GM19372 (cell line): ENCODE measurements around the gene PES1.
"Not testable (repeated sequence)": the region's sequence is repeated elsewhere in the genome, so short reads cannot be mapped to it uniquely, and the experiment has no call there.

Experiments
- ATAC-seq: cut with Tn5 transposase; IDR thresholded peaks from one replicate; pipeline ENCODE4 v1.9.1; 2021; ENCODE audit warnings: mild to moderate bottlenecking, low read depth, moderate library complexity; ENCODE audit not compliant: unreplicated experiment

The PES1 gene

DNA sequence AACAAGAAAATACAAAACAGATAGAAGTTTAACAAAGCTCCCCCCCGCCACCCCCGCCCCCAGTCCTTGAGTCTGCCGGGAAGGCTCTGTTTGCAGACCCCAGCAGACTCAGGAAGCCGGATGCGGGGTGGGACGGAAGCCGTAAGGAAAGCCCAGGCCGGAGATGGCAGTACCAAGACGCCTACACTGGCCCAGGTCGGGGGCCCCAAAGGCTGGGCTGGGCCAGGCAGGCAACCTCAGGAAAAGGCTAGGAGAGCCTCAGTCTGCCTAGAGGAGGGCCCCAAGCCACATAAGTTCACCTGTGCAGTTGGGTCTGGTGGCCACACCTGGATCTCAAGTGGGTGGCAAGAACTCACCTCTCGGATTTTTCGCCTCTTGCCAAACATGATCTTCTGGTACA is 13.2 kb downstream of the PES1 start:
- no peak for ATAC-seq

DNA sequence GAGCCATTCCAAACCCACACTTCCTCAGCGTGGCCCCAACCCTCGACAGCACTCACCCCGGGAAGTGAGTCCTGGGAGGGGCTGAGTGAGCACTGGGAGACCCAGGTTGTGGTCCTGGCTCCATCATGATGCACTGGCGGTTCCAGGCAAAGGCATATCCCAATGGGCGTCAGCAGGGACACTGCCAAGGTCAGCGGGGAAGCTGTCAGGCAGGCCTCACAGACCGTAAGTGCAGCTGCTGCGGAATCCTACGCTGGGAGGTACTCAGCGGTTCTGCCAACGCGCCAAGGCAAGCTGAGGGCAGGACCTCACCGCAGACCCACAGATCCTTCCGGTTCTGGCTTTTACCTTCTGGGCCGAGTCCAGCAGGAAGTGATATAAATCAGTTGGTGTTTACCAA is 15.9 kb downstream of the PES1 start:
- ATAC-seq: no peak

DNA sequence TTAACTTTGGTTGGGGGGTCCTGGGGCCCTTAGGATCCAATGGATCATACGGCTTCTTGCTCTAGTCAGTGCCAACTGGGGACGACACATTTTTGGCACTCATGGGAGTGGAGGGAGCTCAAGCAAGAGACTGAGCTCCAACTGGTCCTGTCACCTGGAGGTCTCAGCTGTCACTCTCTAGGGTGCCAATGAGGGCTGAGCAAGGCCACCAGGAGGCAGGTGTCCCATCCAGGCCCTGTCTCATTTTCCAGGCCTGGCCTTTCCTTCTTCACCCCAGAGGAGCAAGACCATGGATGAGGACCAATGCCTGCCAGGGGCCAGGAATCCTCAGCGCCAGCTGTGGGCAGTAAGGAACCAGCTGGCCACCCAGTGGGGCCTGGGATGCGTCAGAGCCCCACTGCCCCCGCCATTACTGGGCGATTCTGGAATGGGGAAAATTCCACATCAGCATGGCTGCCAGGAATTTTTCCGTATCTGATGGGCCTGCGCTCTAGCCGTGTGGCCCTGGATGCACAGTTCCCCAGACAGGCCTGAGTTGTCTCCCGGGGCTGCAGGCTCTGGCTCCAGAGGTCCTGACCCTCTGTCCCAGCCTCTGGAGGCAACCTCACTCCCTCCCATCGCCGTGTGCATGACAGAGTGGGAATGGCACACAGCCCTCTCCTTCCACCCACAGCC is 16.6 kb downstream of the PES1 start:
- ATAC-seq: no peak

DNA sequence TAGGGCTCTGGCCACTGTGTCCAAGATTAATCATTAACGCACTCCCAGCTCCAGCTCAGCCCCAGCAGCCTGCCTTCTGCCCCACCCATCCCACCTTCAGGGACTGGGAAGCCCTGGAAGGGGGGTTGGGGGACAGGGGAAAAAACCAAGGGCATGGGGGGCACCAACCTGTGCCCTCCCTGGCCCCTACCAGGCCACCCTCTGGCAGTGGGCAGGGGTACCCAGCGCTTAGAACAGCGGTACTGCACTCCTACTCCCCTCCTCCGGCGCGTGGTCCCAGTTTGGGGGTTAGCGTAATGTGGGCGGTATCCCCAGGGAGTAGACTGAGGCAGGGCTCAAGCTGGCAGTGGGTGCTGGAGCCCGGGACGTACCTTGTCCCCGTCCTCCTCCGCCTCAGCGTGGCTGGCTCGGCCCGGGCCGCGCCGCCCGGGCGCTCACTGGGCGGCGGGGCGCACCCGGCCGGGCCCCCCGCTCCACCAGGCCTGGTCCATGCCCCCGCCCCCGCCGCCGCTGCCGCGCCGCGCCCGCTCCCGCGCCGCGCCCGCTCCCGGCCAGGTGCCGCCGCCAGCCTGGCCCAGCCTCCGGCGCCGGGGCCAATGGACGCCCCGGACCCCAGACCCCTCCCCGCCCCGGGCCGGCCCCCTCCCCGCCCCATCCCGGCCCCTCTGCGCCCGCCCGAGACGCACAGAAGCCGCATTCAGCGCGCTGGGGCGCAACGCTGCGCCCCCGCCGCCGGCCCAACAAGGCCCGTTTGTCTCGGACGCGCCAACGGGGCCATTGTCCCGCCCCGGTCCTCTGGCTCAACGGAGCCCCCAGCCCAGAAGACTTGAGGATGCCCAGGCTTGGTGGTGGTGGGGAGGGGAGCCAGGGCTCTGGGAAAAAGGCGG is 17.4 kb downstream of the PES1 start, which contains the start of gene GAL3ST1:
GAL3ST1 (minus strand) TSS at position 571 of the 887 bp plus-strand sequence. CDS start 17,273 bp downstream, outside the sequence.
- ATAC-seq: no peak

DNA sequence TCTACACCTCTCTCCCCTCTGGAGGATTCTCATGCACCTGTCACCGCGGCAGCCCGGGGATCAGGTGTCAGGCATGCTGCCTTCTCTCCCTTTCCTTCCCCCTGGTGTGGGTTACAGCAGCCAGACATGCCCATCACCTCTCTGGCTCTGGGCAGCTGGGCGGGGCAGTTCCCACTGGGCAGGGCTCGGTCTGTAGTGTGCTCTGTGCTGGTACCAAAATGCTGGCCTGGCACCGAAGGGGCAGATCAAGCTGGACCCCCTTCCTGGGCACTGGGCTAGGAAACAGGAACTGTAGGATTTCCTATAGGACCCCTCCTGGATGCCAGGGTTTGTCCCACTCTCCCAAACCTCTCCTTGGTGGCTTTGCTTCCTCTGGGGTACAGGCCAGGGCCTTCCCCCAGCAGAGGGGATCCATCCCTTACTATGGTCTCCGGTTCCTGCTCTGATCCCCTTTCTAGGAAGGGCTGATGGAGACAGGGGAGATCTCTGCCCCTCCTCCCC is 18.1 kb downstream of the PES1 start:
- no peak for ATAC-seq

DNA sequence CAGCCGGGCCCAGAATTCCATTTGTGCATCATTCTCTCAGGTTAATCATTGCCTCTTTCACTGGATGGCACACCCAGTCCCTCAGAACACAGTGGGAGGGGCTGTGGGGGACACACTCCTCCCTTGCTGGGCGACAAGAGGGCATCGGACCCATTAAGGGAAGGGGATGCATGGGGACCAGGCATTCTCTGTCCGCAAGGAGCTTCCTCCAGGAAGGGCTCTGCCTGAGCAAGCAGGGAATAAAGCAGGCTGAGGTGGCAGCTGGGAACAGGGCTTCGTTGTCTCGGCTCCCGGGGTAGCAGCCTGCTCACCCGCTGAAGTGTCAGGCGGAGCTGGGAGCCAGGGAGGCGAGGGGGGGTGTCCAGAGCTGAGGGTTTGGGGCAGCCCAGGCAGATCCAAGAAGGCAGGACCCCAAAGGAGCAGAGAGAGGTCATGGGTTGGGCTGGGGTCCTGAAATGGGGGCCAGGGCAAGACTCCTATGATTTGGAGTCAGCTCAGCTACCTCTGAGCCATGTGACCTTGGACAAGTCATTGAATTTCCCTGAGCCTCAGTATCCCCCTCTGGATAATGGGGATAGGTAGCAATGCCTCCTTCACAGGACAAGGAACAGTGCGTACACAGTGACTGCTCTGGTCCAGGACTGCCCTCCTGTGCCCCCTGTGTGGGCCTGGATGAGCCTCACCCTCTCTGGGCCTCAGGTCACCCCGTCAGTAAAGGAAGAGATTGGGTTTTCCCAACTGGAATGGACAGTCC is 18.7 kb downstream of the PES1 start:
- ATAC-seq: no peak

DNA sequence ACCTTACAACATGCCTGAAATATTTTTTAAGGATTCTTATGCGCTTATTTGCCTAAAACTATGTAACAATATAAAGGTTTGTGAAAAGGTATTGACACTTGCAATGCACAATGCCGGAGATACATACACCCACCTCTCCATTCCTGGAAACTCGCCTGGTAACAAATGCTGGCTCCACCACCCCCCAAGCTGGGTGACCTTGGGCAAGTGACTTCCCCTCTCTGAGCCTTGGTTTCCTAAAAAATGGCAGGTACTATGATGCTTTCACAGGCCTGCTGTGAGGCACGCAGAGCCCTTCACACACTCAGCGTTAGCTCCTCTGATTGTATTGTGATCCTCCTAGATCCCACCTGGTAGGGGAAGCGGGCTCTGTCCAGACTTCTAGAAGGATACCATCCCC is 19.5 kb downstream of the PES1 start:
- no peak for ATAC-seq

DNA sequence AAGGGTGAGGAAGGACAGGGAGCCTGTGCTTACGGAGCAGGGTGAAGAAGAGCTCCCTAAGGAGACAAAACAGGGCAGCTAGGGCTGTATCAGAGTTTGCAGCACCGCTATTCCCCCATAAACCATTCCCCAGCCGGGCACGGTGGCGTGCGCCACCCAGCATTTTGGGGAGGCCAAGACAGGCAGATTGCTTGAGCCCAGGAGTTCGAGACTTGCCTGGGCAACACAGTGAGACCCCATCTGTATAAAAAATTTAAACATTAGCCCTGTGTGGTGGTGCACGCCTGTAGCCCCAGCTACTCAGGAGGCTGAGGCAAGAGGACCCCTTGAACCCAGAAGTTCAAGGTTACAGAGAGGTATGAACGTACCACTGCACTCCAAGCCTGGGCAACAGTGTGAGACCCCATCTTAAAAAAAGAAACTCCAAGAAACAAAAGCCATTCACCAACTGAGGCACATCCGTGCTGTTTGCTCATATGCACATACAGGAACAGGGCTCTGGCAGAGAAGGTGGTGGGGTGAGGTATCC is 22.0 kb downstream of the PES1 start:
- ATAC-seq: no peak

DNA sequence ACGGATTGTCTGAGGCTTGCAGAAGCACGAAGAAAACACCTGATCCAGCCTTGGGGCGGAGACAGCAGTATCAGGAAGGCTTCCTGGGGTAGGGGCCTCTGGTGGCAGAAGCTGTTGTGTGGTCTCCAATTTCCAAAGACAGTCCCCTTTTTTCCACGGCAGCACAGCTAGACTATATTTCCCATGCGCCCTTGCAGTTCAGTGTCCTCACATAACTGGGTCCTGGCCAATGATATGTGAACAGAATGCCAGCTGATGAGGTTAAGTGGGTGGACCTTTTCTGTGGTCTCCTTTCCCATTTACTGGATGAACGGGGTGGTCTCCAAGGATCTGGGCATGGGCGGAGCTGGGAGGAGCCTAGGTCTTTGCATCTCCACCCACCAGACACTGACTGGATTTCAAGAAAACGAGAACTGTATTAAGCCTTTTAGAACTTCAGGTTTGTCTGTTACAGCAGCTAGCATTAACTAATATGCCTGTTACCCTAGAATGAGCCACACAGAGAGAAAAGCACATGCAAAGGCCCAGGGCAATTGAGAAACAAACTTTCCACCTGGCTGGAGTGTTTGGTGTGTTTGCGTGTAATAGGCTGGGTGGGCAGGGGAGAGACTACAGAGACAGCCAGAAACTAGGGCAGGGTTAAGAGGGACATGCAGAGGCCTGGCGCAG is 23.4 kb downstream of the PES1 start:
- no peak for ATAC-seq

DNA sequence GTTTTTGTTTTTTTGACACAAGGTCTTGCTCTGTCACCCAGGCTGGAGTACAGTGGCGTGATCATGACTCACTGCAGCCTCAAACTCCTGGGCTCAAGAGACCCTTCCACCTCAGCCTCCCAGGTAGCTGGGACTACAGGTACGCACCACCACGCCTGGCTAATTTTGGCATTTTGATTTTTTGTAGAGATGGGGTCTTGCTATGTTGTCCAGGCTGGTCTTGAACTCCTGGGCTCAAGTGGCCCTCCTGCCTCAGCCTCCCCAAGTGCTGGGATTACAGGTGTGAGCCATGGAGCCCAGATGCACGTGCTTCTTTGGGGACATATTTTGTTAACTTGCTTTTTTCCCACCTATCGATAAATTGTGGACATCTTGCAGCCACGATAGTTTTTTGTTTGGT is 24.4 kb downstream of the PES1 start:
- ATAC-seq: not testable (repeated sequence)

DNA sequence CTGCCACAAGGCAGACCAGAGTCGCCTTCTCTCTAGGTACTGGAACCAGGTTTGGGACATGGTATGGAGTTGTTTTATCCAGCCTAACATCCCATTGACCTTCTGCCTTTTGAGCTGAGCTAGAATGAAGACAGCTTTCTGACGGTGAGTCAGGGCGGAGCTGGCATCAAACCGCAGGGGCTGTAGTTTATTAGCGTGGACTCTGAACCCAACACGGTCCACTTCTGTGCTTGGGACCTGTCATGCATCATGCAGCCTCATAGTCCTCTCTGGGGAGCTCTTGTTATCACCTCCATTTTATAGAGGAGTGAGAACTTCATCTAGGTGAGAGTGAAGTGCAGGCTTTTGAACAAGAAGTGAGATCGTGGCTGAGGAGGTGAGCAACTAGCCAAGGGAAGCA is 25.6 kb downstream of the PES1 start:
- ATAC-seq: no peak

DNA sequence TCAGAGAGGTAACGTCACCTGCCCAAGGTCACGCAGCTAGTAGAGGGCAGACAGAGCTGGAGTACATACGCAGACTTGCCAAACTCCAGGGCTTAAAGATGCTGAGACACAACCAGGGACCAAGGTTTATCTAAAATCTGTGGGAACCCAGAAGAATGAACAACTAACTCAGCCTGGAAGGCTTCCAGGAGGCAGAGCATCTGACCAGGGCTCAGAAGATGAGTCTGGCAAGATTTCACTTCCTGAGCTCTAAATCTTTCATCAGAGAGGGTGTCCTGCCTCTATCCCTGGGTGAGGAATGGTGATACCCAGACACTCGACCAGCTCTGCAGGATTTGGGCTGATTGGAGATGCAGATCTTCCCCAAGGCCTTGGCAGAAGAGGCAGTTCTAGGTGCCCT is 26.4 kb downstream of the PES1 start:
- no peak for ATAC-seq

DNA sequence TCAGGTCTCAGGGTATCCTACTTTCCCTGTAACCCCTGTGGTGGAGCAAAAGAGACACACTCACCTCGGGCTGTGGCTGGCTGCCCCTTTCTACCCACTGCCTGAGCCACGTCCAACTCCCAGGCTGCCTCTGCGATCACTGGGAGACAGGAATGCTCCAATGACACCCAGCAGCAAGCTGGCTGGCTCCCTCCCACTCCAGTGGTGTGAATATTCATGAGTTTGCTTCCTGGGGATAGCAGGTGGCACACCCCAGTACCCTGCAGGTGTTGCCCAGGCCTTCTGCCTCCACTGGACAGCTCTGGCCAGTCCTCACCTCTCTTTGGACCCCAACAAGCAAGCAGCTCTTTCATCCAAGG is 27.0 kb downstream of the PES1 start:
- no peak for ATAC-seq

DNA sequence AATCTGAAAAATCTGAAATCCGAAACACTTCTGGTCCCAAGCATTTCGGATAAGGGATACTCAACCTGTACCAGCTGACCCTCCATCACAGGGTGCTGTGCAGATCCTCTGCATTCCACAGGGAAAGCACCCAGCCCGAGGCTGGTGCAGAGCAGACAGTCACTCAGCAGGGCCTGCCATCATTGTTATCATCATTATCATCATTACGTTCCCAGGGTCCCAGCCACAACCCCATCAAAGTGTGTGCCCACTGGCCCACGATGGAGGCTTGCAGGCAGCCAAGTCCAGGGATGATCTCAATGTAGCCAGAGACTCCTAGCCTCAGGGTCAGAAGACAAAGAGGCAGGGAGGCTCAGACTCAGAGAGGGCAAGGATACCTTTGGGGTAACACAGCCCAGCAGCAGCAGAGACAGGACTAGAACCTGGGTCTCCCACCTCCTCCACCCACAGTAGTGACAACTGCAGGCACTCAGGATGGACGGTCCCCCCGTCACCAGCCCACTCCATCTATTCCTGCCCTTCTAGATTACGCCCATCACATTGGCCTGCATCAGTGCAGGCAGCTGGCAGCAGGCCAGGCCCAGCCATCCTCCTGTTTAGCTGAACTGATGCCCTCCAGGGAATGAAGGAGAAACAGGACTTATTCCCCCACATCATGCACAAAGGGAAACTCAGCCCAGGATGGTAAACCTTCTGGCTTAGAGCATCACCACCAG is 27.5 kb downstream of the PES1 start:
- no peak for ATAC-seq

DNA sequence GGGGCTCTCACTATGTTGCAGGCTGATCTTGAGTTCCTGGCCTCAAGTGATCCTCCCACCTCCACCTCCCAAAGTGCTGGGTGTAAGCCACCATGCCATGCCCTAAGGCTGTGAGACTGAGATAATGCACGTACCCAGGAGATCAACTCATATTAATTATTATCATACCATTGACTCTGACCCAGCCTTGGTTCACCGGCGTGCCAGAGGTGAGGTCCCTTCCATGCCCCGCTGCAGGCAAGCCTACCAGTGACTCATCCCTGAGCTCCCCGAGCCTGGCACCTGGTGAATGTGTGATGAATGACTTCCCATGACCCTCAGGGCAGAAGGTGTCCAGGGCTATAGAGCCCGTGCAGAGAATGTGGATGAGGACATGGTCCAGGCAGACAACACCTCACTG is 29.3 kb downstream of the PES1 start:
- no peak for ATAC-seq

DNA sequence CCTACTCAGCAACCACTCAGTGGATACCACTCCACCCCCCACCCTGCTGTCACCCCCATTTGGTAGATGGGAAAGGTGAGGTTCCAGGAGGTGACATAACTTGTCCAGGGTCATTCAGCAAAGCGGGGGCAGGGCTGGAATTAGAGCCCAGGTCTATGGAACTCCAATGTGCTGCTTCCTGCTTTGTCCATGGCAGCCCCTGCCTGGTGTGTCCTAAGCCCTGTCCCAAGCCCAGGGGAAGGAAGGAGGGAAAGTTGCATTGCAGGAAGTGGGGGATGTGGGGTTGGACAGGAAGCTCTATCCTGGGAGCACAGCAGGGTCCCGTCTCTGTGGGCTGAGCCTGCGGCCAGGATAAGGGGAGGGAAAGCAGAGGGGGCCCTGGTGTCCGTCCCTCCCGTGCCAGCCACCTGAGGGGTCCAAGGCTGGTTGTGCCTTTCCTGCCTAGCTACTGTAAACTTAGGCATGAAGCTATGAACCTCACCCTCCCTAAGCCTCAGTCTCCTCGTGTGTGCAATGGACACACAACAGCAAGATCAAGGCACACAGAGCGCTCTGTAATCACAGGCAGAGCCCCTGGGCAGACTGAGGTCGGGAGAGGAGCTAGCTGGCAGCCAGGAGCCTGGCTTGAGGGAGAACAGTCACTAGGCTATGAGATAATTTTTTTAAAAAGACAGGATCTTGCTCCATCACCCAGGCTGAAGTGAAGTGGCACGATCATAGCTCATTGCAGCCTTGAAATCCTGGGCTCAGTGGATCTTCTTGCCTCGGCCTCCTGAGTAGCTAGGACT is 30.1 kb downstream of the PES1 start:
- no peak for ATAC-seq

DNA sequence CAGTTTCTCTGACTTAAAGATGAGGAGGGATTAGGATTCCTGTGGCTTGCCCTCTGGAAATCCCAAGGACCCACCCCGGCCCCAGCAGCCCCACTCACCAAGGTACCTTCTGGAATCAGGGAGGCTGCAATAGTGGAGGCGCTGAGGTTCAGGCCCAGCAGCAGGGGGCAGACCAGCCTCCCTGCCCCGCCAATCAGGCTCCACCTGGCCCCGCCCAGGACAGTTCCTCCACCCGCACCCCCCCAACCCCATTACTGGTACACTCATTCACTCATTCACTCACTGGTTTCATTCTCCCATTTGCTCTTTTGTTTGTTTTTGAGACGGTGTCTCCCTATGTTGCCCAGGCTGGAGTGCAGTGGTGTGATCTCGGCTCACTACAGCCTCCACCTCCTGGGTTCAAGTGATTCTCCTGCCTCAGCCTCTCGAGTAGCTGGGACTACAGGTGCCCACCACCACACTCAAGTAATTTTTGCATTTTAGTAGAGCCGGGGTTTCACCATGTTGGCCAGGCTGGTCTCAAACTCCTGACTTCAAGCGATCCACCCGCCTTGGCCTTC is 31.0 kb downstream of the PES1 start:
- not testable (repeated sequence) for ATAC-seq

DNA sequence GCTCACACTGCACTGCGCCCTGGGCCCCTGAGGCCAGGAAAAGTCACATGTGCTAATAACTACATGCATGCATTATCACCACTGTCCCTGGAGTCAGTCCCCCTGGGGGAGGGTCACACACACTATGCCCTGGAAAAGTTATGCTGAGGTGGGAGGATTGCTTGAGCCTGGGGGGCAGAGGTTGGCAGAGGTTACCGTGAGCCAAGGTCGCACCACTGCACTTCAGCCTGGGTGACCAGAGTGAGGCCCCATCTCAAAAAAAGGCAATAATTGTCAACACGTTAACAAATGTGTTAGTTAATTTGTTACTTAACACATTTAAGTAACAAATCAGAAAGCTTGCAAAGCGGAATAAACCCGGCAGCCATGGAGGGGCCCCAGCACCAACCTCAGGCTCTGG is 31.8 kb downstream of the PES1 start:
- no peak for ATAC-seq

DNA sequence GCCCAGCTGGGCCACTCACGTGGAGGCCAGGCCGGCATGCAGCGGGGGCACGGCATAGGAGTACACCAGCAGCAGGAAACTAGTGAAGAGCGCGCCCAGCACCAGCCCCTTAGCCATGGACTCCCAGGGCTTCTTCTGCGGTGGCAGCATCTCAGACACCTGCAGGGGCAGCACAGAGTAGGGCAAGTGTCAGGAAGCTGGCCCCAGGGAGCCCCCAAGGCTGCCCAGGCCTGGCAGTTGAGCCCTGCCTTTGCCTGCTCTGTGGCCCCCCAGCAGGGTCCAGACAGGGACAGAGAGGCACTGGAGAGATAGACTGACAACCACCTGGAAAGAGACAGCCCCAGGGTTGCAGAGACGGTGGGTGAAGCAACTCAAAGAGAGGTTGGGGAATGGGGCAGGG is 34.5 kb downstream of the PES1 start:
- no peak for ATAC-seq
